Spleen (tissue), 11 donors: ENCODE measurements around the gene DENND1B. TPM values are rescaled to one million over a fixed set of nuclear protein-coding genes. Genes with fewer than 3 reads are reported as not detected.

Experiments
- DNase-seq: peaks from one replicate; pipeline ENCODE4 v3.0.0-alpha.2; 2020
- H3K27ac ChIP-seq, 8 donors: fragments of 200-600 bp; sonication (generic) in 7 of 8; 1 replicate in 4 of 8; 2 replicates in 4 of 8; pipeline versions ENCODE4 v1.5.0 to v1.8.0; 2016 to 2021; ENCODE audit warnings: inconsistent platforms in 4 of 8, mild to moderate bottlenecking in 4 of 8, moderate library complexity in 1 of 8
- H3K27me3 ChIP-seq, 7 donors: fragments of 200-600 bp; sonication (generic) in 6 of 7; replicated peaks in 1 of 7; 1 replicate in 4 of 7; 2 replicates in 3 of 7; pipeline versions ENCODE4 v1.5.0 to v1.8.0; 2016 to 2021; ENCODE audit warnings: inconsistent platforms in 3 of 7, mild to moderate bottlenecking in 1 of 7
- H3K36me3 ChIP-seq, 6 donors: fragments of 200-600 bp; sonication (generic) in 5 of 6; 1 replicate in 4 of 6; 2 replicates in 2 of 6; pipeline versions ENCODE4 v1.5.0 to v1.8.0; 2016 to 2021; ENCODE audit warnings: inconsistent platforms in 2 of 6
- H3K4me1 ChIP-seq, 6 donors: fragments of 200-600 bp; sonication (generic) in 5 of 6; 1 replicate in 3 of 6; 2 replicates in 3 of 6; pipeline versions ENCODE4 v1.5.0 to v1.8.0; 2016 to 2021; ENCODE audit warnings: inconsistent platforms in 3 of 6
- H3K4me3 ChIP-seq, 8 donors: fragments of 200-600 bp; sonication (generic) in 7 of 8; 1 replicate in 4 of 8; 2 replicates in 4 of 8; pipeline versions ENCODE4 v1.5.0 to v1.8.0; 2016 to 2021; ENCODE audit warnings: inconsistent platforms in 4 of 8, mild to moderate bottlenecking in 4 of 8, moderate library complexity in 2 of 8
- H3K9me3 ChIP-seq, 8 donors: fragments of 200-600 bp; sonication (generic) in 7 of 8; 1 replicate in 4 of 8; 2 replicates in 4 of 8; pipeline versions ENCODE4 v1.5.0 to v1.8.0; 2016 to 2021; ENCODE audit warnings: inconsistent platforms in 4 of 8
- CTCF ChIP-seq, 11 experiments: fragments of 200-600 bp in 7 of 11; fragments of 450-650 bp in 4 of 11; sonication (generic) in 4 of 11; IDR thresholded peaks in 8 of 11; conservative IDR thresholded peaks in 3 of 11; 1 replicate in 7 of 11; 2 replicates in 4 of 11; pipeline versions ENCODE4 v1.4.0 to v1.8.0; 2016 to 2021; ENCODE audit warnings: antibody characterized with exemption in 11 of 11, inconsistent platforms in 4 of 11, mild to moderate bottlenecking in 1 of 11
- POLR2A ChIP-seq, 3 donors: fragments of 450-650 bp; IDR thresholded peaks; one replicate each; pipeline ENCODE4 v1.5.1; 2017; ENCODE audit warnings: antibody characterized with exemption in 3 of 3, mild to moderate bottlenecking in 1 of 3
- POLR2AphosphoS5 ChIP-seq, 3 donors: sonication (generic); formaldehyde crosslinking; IDR thresholded peaks; one replicate each; pipeline ENCODE4 v1.5.1; 2017; ENCODE audit warnings: antibody characterized with exemption in 3 of 3
- WGBS, 5 donors: extraction: QIAGEN DNeasy Blood & Tissue Kit in 3 of 5; methylation state at CpG; one replicate each; pipeline versions ENCODE4 v1.1.5 to v1.1.7; 2013 to 2018; 5-methylcytosine and 5-hydroxymethylcytosine counted together
- intact Hi-C: fragments of 100-400 bp; cut with DNase I; formaldehyde crosslinking; loops from one replicate; pipeline ENCODE4 v1.15.0; 2023; ENCODE audit warnings: low total_unique reads
- polyA plus RNA-seq, 3 donors: library from polyadenylated mRNA; stranded (reverse); fragments of 200-250 nt; gene quantifications; one replicate each; pipeline ENCODE4 v1.2.1, GENCODE V29; 2013
- total RNA-seq, 7 donors: library from RNA; depleted of rRNA in 3 of 7; stranded (reverse); fragments of >200 nt in 3 of 7; fragmentation: NEBNext Ultra II Directional in 4 of 7; extraction: Animal tissue kit (Norgen Biotek cat#: 25700) in 4 of 7; gene quantifications; one replicate each; pipeline versions ENCODE4 v1.1.0 to v1.2.1, GENCODE V29; 2016 to 2021
- donor health status: healthy with polysubstance abuse.
- donor health status: DM: no; HTN: no; CAD: no; lungs with moderate emphysema.
- donor health status: DM: no; HTN: no; CAD: no.
- donor health status: Bipolar disorder and iron deficiency.
- donor health status: healthy.
- donor health status: DM: no; HTN: no; CAD: no.
- donor health status: DM: yes; HTN: yes; CAD: no.

The DENND1B gene
- total and polyA plus RNA-seq, 10 donors = 2.8 to 31.8 (median 19.6) TPM

DNA sequence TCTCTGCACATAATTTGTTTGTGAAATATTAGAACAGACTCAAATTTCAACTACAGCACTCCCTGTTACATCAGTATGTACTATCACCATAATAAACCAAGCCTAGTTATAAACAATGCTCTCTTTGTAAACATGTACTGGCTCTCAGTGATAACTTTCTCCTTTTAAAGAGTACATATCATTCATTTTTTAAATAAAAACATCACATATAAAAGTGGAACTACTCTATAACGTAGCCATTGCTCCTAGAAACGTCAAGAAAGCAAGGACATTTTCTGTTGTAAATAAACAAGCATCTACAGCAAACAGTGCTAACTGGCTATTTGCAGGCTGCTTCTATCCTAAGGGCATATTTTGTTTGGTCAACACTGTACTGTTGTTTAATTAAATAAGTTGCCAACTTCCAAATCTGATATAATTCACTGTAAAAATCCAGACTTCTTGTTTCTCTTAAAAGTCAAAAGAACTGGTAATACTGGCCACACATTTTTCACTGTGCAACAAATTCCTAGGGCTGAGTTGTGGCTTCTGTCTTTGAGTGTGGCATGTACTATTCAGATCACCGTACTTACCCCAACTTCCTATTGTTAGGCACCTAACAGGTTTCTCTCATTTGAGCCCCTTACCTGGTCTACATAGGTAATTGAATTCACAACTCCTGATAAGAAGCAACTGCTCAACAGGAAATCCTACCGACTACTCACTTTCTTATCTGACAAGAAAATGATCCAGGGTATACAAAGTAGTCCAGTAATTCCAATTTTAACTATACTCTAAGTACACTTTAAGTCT is 111.9 kb downstream of the DENND1B start:
- Histone ChIP-seq H3K4me3 (no peak overlapping the region), H3K4me1 (peaks cover 0 to 18% (median 9%) of the 10 kb centered on the region in 6 donors), H3K9me3 (no peaks in the 10 kb centered on the region), H3K27me3 (no peaks in the 10 kb centered on the region), H3K27ac (no peak overlapping the region), H3K36me3 (no peaks in the 10 kb centered on the region)
- 74 to 89% (median 83%) methylated on average over 4 of the region's 4 CpGs for WGBS, 5 donors
- DNase-seq = no peak
- intact Hi-C loops = no loop called here
- TF ChIP-seq POLR2A (IDR thresholded peaks at IDR 0.05) = no peak
- no peak for TF ChIP-seq POLR2AphosphoS5 (IDR thresholded peaks at IDR 0.05)
- no peak for TF ChIP-seq CTCF (IDR thresholded peaks at IDR 0.05 in 8 of 11, conservative IDR thresholded peaks at IDR 0.05 in 3 of 11)

DNA sequence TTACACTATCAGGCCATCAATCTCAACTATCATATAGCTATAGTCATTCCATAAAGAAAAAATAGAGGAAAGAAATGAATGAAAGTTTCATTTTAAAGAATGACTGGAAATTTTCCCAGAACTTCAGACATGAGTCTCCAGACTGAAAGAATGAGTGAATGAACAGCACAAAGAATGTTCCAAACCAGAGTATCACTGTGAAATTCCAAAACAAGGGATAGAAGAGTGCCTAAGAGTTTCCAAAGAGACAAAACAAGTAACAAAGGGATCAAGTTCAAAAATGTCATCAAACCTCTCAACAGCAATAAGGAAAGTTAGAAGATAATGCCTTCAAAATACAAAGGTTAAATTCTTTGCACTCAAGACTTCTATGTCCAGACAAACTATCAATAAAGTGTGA is 114.9 kb downstream of the DENND1B start:
- no peak overlapping the region for H3K4me3 ChIP-seq
- intact Hi-C loops = no loop called here
- H3K4me1 ChIP-seq = peaks cover 0 to 18% (median 9%) of the 10 kb centered on the region in 6 donors
- no peak for TF ChIP-seq CTCF (IDR thresholded peaks at IDR 0.05 in 8 of 11, conservative IDR thresholded peaks at IDR 0.05 in 3 of 11)
- TF ChIP-seq POLR2A (IDR thresholded peaks at IDR 0.05) = no peak
- TF ChIP-seq POLR2AphosphoS5 (IDR thresholded peaks at IDR 0.05) = no peak
- peaks cover 0 to 3% (median 0%) of the 10 kb centered on the region in 6 donors for H3K36me3 ChIP-seq
- H3K27me3 ChIP-seq = no peaks in the 10 kb centered on the region
- H3K27ac ChIP-seq = no peak overlapping the region
- no peak for DNase-seq
- H3K9me3 ChIP-seq = no peaks in the 10 kb centered on the region

DNA sequence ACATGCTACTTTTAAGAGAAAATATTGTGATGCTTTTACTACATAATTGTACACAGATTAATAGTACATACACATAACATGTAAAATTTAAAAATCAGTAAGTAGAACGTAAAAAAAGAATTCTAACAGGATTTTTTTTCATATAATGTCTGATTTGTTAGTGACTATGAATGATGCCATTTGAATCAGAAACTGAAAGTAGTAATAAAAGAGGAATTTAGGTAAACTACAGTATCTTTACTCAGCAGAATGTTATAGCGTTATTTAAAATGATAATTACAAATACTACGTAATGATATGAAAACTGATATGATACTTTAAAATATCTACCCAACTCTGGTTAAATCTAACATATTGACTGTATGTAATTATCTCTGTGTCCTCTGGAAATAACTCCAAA is 116.1 kb downstream of the DENND1B start:
- intact Hi-C loops = no loop called here
- Histone ChIP-seq H3K4me1 (peaks cover 0 to 18% (median 9%) of the 10 kb centered on the region in 6 donors), H3K9me3 (no peaks in the 10 kb centered on the region), H3K36me3 (peaks cover 0 to 6% (median 0%) of the 10 kb centered on the region in 6 donors), H3K27ac (peak overlapping the region in 1 of 8 donors; percentile 32), H3K27me3 (no peaks in the 10 kb centered on the region), H3K4me3 (peak overlapping the region in 2 of 8 donors; percentile 24 to 48)
- no peak for DNase-seq
- WGBS, 5 donors = 18 to 41% (median 25%) methylated on average over 3 of the region's 3 CpGs
- TF ChIP-seq CTCF (IDR thresholded peaks at IDR 0.05 in 8 of 11, conservative IDR thresholded peaks at IDR 0.05 in 3 of 11) (no peak), POLR2A (IDR thresholded peaks at IDR 0.05) (no peak), POLR2AphosphoS5 (IDR thresholded peaks at IDR 0.05) (no peak)

- TF ChIP-seq POLR2AphosphoS5 (IDR thresholded peaks at IDR 0.05) (no peak), POLR2A (IDR thresholded peaks at IDR 0.05) (no peak), CTCF (IDR thresholded peaks at IDR 0.05 in 8 of 11, conservative IDR thresholded peaks at IDR 0.05 in 3 of 11) (no peak)
- no peak overlapping the region for H3K27ac ChIP-seq
- intact Hi-C loops = no loop called here
- 84 to 90% (median 87%) methylated on average over 2 of the region's 2 CpGs for WGBS, 5 donors
- no peaks in the 10 kb centered on the region for H3K27me3 ChIP-seq
- H3K9me3 ChIP-seq = no peaks in the 10 kb centered on the region
- H3K4me1 ChIP-seq = no peaks in the 10 kb centered on the region
- no peak overlapping the region for H3K4me3 ChIP-seq
- H3K36me3 ChIP-seq = peaks cover 0 to 19% (median 2%) of the 10 kb centered on the region in 6 donors
- DNase-seq = no peak
These were observed 126.1 kb downstream of the DENND1B start for GRCh38 chr1:197649188-197649587.
